ENCODE measurements around the gene TOM1.

TOM1 gene

DNA sequence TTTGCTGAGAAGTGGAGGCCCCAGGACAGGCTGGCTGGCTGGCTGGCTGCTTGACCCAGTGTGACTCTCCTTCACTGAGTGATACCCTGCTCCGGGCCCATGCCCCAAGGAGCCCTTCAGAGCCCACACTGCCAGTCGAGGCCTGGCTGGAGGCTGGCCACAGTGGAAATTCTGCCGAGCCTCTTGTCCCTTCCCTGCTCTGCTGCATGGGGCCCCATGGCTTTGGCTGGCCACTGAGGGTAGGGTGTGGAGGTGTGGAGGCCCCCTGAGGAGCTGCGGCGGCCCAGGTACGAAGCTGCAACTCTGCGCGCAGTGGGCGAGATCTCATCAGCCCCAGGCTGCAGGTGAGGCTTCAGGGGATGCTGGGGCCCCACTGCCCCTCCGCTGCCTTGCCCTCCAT, 47.8 kb downstream of the TOM1 start:
- DNase-seq (ENCODE audit: low read depth), result no peak
- TF ChIP-seq, protein P1, sequence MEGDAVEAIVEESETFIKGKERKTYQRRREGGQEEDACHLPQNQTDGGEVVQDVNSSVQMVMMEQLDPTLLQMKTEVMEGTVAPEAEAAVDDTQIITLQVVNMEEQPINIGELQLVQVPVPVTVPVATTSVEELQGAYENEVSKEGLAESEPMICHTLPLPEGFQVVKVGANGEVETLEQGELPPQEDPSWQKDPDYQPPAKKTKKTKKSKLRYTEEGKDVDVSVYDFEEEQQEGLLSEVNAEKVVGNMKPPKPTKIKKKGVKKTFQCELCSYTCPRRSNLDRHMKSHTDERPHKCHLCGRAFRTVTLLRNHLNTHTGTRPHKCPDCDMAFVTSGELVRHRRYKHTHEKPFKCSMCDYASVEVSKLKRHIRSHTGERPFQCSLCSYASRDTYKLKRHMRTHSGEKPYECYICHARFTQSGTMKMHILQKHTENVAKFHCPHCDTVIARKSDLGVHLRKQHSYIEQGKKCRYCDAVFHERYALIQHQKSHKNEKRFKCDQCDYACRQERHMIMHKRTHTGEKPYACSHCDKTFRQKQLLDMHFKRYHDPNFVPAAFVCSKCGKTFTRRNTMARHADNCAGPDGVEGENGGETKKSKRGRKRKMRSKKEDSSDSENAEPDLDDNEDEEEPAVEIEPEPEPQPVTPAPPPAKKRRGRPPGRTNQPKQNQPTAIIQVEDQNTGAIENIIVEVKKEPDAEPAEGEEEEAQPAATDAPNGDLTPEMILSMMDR (conservative IDR thresholded peaks at IDR 0.05; ENCODE audit: low read length), result no peak
- no peak overlapping the region for H3K4me3 ChIP-seq (ENCODE audit: low read length)

DNA sequence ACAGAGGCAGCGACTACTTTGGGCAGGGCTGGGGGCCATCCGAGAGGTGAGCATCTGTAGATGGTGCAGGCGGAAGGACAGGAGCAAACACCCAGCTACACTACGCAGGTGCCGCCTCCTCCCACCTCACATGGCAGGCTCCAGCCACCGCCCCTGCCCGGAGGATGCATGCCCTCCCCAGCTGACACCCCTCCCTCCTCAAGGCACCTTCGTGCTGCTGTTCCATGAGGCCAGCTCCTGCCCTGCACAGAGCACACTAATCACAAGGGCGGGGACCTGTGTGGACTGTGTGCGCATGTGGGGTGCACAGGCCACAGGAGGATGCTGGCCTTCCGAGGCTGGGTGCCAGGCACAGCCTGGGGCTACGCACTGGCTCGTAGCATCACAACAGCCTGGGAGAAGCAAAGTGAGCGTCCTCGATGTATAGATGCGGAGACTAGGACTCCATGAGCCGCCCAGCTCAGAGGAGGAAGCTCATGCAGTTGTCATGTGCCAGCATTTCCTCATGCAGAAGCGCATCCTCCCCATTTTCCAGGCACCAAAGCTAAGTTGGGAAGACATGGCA, 48.4 kb downstream of the TOM1 start:
- TF ChIP-seq, protein P1 (conservative IDR thresholded peaks at IDR 0.05; ENCODE audit: low read length), result no peak
- DNase-seq (ENCODE audit: low read depth), result no peak
- no peak overlapping the region for H3K4me3 ChIP-seq (ENCODE audit: low read length)

DNA sequence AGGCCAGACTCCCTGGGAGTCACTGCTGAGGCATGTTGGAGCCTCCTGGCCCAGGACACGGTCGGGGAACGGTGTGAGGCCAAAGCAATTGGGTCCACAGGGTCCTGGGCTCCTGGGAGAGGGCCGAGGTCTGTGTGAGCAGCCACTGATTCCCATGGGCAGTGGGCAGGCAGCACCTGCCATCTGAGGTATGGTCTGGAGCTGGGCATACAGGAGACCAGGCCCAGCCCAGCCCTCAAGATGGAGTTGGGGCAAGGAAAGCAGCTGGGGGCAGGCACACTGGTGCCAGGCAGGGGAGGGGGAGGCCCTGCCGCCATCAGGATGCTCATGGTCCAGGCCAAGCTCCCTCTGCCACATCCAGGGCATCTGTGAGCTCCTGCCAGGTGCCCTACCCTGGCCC, 49.0 kb downstream of the TOM1 start:
- no peak for DNase-seq (ENCODE audit: low read depth)
- TF ChIP-seq, protein P1 (conservative IDR thresholded peaks at IDR 0.05; ENCODE audit: low read length), result no peak
- H3K4me3 ChIP-seq (ENCODE audit: low read length), result no peak overlapping the region

DNA sequence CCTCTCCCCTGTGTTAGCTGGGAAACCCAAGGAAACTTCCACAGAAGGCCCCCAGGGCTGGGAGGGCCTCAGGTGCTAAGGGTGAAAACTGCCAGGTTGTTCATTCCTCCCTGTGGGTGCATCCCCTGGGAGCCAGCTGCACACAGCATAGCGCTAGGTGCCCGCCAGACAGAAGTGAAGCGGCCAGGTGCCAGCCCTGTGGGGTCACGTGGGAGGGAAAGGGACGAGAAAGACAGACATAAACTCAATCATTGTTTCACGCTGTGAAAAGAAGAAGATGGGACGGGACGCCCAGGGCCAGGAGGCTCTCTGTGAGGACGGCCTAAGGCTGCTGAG, 49.6 kb downstream of the TOM1 start:
- no peak for DNase-seq (ENCODE audit: low read depth)
- TF ChIP-seq, protein P1 (conservative IDR thresholded peaks at IDR 0.05; ENCODE audit: low read length), result no peak
- H3K4me3 ChIP-seq (ENCODE audit: low read length), result no peak overlapping the region

DNA sequence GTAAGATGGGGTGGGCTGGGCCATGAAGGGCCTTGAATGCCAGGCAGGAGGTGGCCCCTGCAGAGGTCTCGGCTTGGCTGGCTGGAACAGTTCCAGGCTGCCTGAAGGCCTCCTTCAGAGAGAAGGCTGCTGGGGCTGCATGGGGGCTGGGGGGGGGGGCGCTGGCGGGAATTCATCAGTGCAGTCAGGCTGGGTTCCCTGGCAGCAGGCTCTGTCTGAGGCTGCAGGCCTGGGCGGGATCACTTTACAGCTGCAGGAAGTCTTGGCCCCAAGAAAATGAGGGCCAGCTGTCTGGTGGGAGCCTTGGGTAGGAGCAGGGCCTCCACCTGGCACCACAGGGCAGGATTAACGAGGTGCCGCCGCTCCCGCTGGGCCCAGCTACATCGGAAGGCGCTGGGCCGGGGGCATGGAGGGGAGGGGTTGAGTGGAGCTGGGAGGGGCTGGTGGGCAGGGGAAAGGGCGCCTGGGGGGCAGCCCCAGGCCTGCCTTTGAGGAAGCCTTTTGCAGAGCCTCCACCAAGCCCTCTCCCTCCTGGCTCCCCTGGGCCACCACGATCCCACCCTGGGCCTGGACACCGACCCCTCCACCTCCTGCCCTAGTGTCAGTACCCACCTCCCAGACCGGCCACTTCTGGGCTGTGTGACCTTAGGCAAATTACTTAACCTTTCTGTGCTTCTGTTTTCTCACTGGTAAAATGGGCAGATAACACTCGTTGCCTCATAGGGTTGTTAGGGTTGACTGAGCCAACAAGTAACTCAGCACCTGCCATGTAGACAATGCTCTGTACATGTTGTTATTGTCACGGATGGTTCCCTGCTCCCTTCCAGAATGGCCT, 50.2 kb downstream of the TOM1 start:
- TF ChIP-seq, protein P1 (conservative IDR thresholded peaks at IDR 0.05; ENCODE audit: low read length), result no peak
- no peak overlapping the region for H3K4me3 ChIP-seq (ENCODE audit: low read length)
- peak; percentile 43 for DNase-seq (ENCODE audit: low read depth)

DNA sequence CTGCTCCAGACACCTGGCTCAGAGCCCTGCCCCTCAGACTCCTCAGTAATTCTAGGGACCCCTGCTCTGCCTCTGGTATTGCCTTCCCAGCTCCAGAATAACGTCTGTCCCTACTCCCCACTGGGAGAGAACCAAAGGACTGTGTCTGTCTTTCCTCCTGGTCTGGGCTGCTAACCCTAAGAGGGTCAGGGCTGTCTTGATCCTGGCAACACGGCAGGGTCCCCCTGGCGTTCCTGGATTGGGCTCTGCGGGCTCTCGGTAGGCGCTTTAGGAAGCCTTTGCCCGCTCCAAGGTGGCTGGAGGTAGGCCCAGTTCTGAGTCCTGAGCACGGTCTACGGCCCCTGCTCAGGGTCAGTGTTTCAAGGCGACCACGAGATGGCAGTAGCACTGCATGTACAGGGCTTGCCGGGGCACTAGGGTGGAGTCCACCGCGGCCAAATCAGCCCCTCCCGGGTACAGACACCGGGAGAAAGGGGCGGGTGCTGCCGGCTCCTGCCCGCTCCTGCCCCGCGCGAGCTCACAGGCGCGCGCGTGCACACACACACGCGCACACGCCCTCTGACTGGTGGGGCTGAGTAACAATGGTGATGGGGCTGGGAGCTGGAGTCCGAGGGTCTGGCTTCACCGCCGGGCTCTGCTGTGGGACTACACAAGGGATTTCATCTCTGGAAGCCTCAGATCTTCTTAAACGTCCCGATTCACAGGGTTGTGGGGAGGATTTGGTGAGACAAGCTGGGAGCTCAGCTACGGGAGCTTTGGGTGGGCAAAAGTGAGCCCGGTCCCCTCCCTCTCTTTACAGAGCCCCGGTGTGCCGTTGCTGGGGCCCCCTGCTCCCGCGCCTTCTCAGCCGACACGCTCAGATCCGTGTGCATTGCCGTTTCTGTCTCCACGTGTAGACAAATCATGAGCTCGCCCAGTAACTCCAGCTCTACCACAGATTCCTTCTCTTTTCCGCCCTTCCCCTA, 51.1 kb downstream of the TOM1 start:
- H3K4me3 ChIP-seq (ENCODE audit: low read length), result peak overlapping the region; percentile 77
- DNase-seq (ENCODE audit: low read depth), result peak; percentile 93
- TF ChIP-seq, protein P1 (conservative IDR thresholded peaks at IDR 0.05; ENCODE audit: low read length), result peak; percentile 82
